ENCODE results near the gene TRIM14.
A peak's percentile ranks its signal among the peaks of the same experiment; 100 is the strongest.

Gene TRIM14

GRCh38 chr9:98118640-98119601, at the start of gene TRIM14:
Gene TRIM14, minus strand, starts transcription at chr9:98119222. Its CDS starts 34 bp downstream, at chr9:98119188.
- Histone ChIP-seq H3K36me3 (ENCODE audit: insufficient read depth) (no peaks in the 10 kb centered on the region; the same call in 1 of the 2 replicates), H3K27ac (peak within 1 kb of the TSS; percentile 87), H4K20me1 (ENCODE audit: insufficient read depth) (no peaks in the 10 kb centered on the region), H3K9ac (peak within 1 kb of the TSS; percentile 85), H3K4me3 (IDR thresholded peaks at IDR 0.05; ENCODE audit: insufficient read depth, low read depth, low read length) (no peak within 1 kb of the TSS), H3K4me2 (peak within 1 kb of the TSS; percentile 80), H3K4me1 (ENCODE audit: low read depth, poor library complexity, severe bottlenecking) (peaks cover 31% of the 10 kb centered on the region), H3K27me3 (ENCODE audit: insufficient read depth, low read depth) (no peaks in the 10 kb centered on the region), H2AFZ (ENCODE audit: low read depth) (peak within 1 kb of the TSS; percentile 73; the same call in 1 of the 2 replicates), H3K79me2 (ENCODE audit: insufficient read depth, low read depth) (peaks cover 29% of the 10 kb centered on the region)
- TF ChIP-seq CTCF (conservative IDR thresholded peaks at IDR 0.05; ENCODE audit: low read depth, low read length), result no peak

- no peak for TF ChIP-seq CTCF (conservative IDR thresholded peaks at IDR 0.05; ENCODE audit: low read depth, low read length)
- Histone ChIP-seq H3K4me3 (IDR thresholded peaks at IDR 0.05; ENCODE audit: insufficient read depth, low read depth, low read length) (no peak overlapping the region), H3K9ac (no peak overlapping the region), H3K36me3 (ENCODE audit: insufficient read depth) (no peaks in the 10 kb centered on the region), H3K27me3 (ENCODE audit: insufficient read depth, low read depth) (no peaks in the 10 kb centered on the region), H3K27ac (no peak overlapping the region), H4K20me1 (ENCODE audit: insufficient read depth) (no peaks in the 10 kb centered on the region), H2AFZ (ENCODE audit: low read depth) (no peak overlapping the region), H3K4me2 (no peak overlapping the region), H3K79me2 (ENCODE audit: insufficient read depth, low read depth) (no peaks in the 10 kb centered on the region), H3K4me1 (ENCODE audit: low read depth, poor library complexity, severe bottlenecking) (peaks cover 18% of the 10 kb centered on the region)
Measured at GRCh38 chr9:98168153-98168780, 49.2 kb upstream of the TRIM14 start.

- no peak overlapping the region for H2AFZ ChIP-seq (ENCODE audit: low read depth)
- H3K36me3 ChIP-seq (ENCODE audit: insufficient read depth), result no peaks in the 10 kb centered on the region
- H3K4me1 ChIP-seq (ENCODE audit: low read depth, poor library complexity, severe bottlenecking), result peaks cover 25% of the 10 kb centered on the region
- peak overlapping the region; percentile 36; the same call in 1 of the 2 replicates for H3K4me2 ChIP-seq
- no peaks in the 10 kb centered on the region for H3K27me3 ChIP-seq (ENCODE audit: insufficient read depth, low read depth)
- H3K4me3 ChIP-seq (IDR thresholded peaks at IDR 0.05; ENCODE audit: insufficient read depth, low read depth, low read length), result no peak overlapping the region
- H3K27ac ChIP-seq, result no peak overlapping the region
- no peak for TF ChIP-seq CTCF (conservative IDR thresholded peaks at IDR 0.05; ENCODE audit: low read depth, low read length)
- H3K9ac ChIP-seq, result no peak overlapping the region
- H3K79me2 ChIP-seq (ENCODE audit: insufficient read depth, low read depth), result no peaks in the 10 kb centered on the region
- H4K20me1 ChIP-seq (ENCODE audit: insufficient read depth), result no peaks in the 10 kb centered on the region
Measured at GRCh38 chr9:98164912-98165311, 45.9 kb upstream of the TRIM14 start.

GRCh38 chr9:98162613-98163012, 43.6 kb upstream of the TRIM14 start:
- H3K4me3 ChIP-seq (IDR thresholded peaks at IDR 0.05; ENCODE audit: insufficient read depth, low read depth, low read length), result no peak overlapping the region
- H2AFZ ChIP-seq (ENCODE audit: low read depth), result no peak overlapping the region
- no peaks in the 10 kb centered on the region for H3K36me3 ChIP-seq (ENCODE audit: insufficient read depth)
- no peak overlapping the region for H3K4me2 ChIP-seq
- no peak overlapping the region for H3K9ac ChIP-seq
- H3K79me2 ChIP-seq (ENCODE audit: insufficient read depth, low read depth), result no peaks in the 10 kb centered on the region
- H3K27me3 ChIP-seq (ENCODE audit: insufficient read depth, low read depth), result no peaks in the 10 kb centered on the region
- peaks cover 25% of the 10 kb centered on the region for H3K4me1 ChIP-seq (ENCODE audit: low read depth, poor library complexity, severe bottlenecking)
- no peaks in the 10 kb centered on the region for H4K20me1 ChIP-seq (ENCODE audit: insufficient read depth)
- H3K27ac ChIP-seq, result no peak overlapping the region
- no peak for TF ChIP-seq CTCF (conservative IDR thresholded peaks at IDR 0.05; ENCODE audit: low read depth, low read length)
